Measurements from ENCODE around the gene GLTP.

- TF ChIP-seq, protein P1, sequence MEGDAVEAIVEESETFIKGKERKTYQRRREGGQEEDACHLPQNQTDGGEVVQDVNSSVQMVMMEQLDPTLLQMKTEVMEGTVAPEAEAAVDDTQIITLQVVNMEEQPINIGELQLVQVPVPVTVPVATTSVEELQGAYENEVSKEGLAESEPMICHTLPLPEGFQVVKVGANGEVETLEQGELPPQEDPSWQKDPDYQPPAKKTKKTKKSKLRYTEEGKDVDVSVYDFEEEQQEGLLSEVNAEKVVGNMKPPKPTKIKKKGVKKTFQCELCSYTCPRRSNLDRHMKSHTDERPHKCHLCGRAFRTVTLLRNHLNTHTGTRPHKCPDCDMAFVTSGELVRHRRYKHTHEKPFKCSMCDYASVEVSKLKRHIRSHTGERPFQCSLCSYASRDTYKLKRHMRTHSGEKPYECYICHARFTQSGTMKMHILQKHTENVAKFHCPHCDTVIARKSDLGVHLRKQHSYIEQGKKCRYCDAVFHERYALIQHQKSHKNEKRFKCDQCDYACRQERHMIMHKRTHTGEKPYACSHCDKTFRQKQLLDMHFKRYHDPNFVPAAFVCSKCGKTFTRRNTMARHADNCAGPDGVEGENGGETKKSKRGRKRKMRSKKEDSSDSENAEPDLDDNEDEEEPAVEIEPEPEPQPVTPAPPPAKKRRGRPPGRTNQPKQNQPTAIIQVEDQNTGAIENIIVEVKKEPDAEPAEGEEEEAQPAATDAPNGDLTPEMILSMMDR (conservative IDR thresholded peaks at IDR 0.05; ENCODE audit: low read length): no peak
- no peak for TF ChIP-seq EZH2phosphoT487 (IDR thresholded peaks at IDR 0.05; ENCODE audit: borderline replicate concordance)
Measured at GRCh38 chr12:109822416-109822815, 57.9 kb downstream of the GLTP start.
